Breast epithelium (tissue), 4 donors: ENCODE measurements around the gene NPIPA5. TPM values are rescaled to one million over a fixed set of nuclear protein-coding genes. Genes with fewer than 3 reads are reported as not detected.
"Not testable (repeated sequence)": the region's sequence is repeated elsewhere in the genome, so short reads cannot be mapped to it uniquely, and the experiment has no call there.

Source experiments
- DNase-seq, 2 donors: peaks; one replicate each; pipeline ENCODE4 v3.0.0-alpha.2; 2019; ENCODE audit warnings: low spot score in 2 of 2
- H3K27ac ChIP-seq, 2 donors: fragments of 200-600 bp; sonication (generic) in 1 of 2; one replicate each; pipeline ENCODE4 v1.5.1; 2016 to 2019; ENCODE audit warnings: mild to moderate bottlenecking in 1 of 2
- H3K27me3 ChIP-seq, 2 donors: fragments of 200-600 bp; sonication (generic) in 1 of 2; one replicate each; pipeline versions ENCODE4 v1.5.1 to v1.6.0; 2017 to 2019; ENCODE audit warnings: control low read depth in 1 of 2, mild to moderate bottlenecking in 1 of 2
- H3K36me3 ChIP-seq: fragments of 200-600 bp; one replicate; pipeline ENCODE4 v1.5.1; 2019
- H3K4me1 ChIP-seq, 2 donors: fragments of 200-600 bp; sonication (generic); one replicate each; pipeline ENCODE4 v1.5.1; 2016 to 2019; ENCODE audit warnings: control low read depth in 1 of 2
- H3K4me3 ChIP-seq, 3 donors: fragments of 200-600 bp; sonication (generic); 1 replicate in 2 of 3; 2 replicates in 1 of 3; pipeline ENCODE4 v1.5.1; 2016 to 2019; ENCODE audit warnings: mild to moderate bottlenecking in 3 of 3, moderate library complexity in 2 of 3
- H3K9me3 ChIP-seq, 2 donors: fragments of 200-600 bp; sonication (generic) in 1 of 2; one replicate each; pipeline ENCODE4 v1.5.1; 2016 to 2019; ENCODE audit warnings: control low read depth in 1 of 2
- POLR2A ChIP-seq: fragments of 450-650 bp; IDR thresholded peaks from one replicate; pipeline ENCODE4 v1.6.1; 2016; ENCODE audit warnings: antibody characterized with exemption, mild to moderate bottlenecking, moderate library complexity
- POLR2AphosphoS5 ChIP-seq, 3 donors: sonication (generic); formaldehyde crosslinking; IDR thresholded peaks; one replicate each; pipeline ENCODE4 v1.6.1; 2017; ENCODE audit warnings: antibody characterized with exemption in 3 of 3
- intact Hi-C: fragments of 100-400 bp; cut with DNase I; formaldehyde crosslinking; loops from one replicate; pipeline ENCODE4 v1.15.1; 2023; ENCODE audit warnings: low total_unique reads
- total RNA-seq, 3 donors: library from RNA; depleted of rRNA; stranded (reverse); fragments of >200 nt; gene quantifications; one replicate each; pipeline ENCODE4 v1.1.0, GENCODE V29; 2016
- TF ChIP-seq, protein P1 (sequence below), 3 donors: fragments of 450-650 bp; IDR thresholded peaks; one replicate each; pipeline ENCODE4 v1.5.1; 2016 to 2017; ENCODE audit warnings: antibody characterized with exemption in 3 of 3, mild to moderate bottlenecking in 3 of 3, moderate library complexity in 3 of 3

The NPIPA5 gene
- total RNA-seq, 3 donors from 2014 or later, result 6.0 to 19.0 (median 7.2) TPM

DNA sequence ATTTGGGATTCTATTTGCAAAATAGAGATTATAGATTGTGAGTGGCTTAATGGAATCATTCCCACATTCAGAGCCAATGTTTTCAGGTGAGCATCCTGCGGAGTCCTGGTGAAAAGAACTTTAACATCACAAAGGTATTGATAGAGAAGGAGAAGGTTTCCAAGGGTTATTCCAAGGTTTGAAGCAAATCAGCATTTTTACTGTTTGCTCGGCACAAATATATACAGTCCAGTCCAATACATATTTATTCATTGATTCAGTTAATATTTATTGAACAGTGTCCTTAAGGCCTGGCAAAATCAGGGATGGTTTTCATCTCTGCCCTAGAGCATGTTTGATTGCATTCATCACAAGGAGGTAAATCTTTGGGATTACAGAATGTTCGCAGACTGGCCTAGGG, 23.9 kb upstream of the NPIPA5 start:
- no peaks in the 10 kb centered on the region for H3K27me3 ChIP-seq
- DNase-seq, result no peak
- H3K27ac ChIP-seq, result no peak overlapping the region
- no peaks in the 10 kb centered on the region for H3K9me3 ChIP-seq
- no peaks in the 10 kb centered on the region for H3K4me1 ChIP-seq
- H3K36me3 ChIP-seq, result no peaks in the 10 kb centered on the region
- no peak overlapping the region for H3K4me3 ChIP-seq
- intact Hi-C loops, result no loop called here
- TF ChIP-seq POLR2AphosphoS5 (IDR thresholded peaks at IDR 0.05), result no peak
- no peak for TF ChIP-seq POLR2A
- TF ChIP-seq, protein P1, sequence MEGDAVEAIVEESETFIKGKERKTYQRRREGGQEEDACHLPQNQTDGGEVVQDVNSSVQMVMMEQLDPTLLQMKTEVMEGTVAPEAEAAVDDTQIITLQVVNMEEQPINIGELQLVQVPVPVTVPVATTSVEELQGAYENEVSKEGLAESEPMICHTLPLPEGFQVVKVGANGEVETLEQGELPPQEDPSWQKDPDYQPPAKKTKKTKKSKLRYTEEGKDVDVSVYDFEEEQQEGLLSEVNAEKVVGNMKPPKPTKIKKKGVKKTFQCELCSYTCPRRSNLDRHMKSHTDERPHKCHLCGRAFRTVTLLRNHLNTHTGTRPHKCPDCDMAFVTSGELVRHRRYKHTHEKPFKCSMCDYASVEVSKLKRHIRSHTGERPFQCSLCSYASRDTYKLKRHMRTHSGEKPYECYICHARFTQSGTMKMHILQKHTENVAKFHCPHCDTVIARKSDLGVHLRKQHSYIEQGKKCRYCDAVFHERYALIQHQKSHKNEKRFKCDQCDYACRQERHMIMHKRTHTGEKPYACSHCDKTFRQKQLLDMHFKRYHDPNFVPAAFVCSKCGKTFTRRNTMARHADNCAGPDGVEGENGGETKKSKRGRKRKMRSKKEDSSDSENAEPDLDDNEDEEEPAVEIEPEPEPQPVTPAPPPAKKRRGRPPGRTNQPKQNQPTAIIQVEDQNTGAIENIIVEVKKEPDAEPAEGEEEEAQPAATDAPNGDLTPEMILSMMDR (IDR thresholded peaks at IDR 0.05), result no peak

DNA sequence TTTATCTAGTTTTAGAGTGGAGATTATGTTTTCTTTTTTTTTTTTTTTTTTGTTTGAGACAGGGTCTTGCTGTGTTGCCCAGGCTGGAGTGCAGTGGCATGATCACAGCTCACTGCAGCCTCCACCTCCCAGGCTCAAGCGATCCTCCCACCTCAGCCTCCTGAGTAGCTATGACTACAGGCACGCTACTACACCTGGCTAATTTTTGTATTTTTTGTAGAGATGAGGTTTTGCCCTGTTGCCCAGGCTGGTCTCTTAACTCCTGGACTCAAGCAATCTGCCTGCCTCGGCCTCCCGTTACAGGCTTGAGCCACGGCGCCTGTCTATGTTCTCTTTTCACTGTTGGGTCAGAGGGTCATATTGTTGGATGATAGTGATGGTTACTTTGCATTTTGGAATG, 22.2 kb upstream of the NPIPA5 start:
- H3K9me3 ChIP-seq, H3K4me1 ChIP-seq, H3K27ac ChIP-seq, H3K27me3 ChIP-seq, H3K4me3 ChIP-seq, H3K36me3 ChIP-seq, DNase-seq, intact Hi-C loops: not testable (repeated sequence)

DNA sequence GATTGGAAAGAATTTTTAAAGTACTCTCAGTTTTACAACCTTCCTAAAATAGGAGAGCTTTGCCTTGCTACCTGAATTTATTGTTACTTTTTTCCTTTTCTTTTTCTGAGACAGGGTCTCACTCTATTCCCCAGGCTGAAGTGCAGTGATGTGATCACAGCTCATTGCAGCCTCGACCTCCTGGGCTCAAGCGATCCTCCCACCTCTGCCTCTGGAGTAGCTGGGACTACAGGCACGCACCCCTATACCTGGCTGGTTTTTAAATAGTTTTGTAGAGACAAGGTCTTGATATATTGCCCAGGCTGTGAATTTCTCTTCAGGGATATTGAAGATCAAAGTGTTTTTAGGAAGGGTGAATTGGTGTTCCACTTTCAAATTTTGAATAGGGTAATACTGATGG, 21.2 kb upstream of the NPIPA5 start:
- H3K4me1 ChIP-seq, result no peaks in the 10 kb centered on the region

DNA sequence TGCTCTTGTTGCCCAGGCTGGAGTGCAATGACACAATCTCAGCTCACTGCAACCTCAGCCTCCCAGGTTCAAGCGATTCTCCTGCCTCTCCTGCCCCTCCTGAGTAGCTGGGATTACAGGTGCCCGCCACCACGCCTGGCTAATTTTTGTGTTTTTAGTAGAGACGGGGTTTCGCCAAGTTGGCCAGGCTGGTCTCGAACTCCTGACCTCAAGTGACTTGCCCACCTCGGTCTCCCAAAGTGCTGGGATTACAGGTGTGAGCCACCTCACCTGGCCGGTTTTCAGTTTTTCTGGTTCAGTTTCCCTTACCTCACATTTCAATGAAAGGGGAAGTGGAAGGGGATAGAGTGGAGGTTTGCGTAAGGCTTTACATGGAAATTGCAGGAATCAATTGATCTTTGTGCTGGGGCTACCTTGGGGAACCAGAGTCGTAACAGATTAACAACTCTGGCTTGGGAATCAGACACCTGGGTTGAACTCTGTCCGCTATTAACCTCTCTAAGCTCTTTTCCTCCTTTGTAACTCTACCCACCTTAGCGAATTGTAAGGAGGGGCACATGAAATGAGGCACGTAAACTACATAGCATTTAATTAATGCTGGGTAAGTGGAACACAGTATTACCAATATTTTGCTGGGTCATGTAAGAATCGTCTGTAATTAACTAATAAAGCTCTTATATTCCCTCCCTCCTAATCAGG, 20.7 kb upstream of the NPIPA5 start:
- DNase-seq, result no peak
- TF ChIP-seq, protein P1 (IDR thresholded peaks at IDR 0.05), result no peak
- TF ChIP-seq POLR2A, result no peak
- TF ChIP-seq POLR2AphosphoS5 (IDR thresholded peaks at IDR 0.05), result no peak
- no peaks in the 10 kb centered on the region for H3K4me1 ChIP-seq
- intact Hi-C loops, result no loop called here
- no peaks in the 10 kb centered on the region for H3K36me3 ChIP-seq
- no peaks in the 10 kb centered on the region for H3K27me3 ChIP-seq
- H3K9me3 ChIP-seq, result no peaks in the 10 kb centered on the region
- peak overlapping the region; percentile 35 to 50 for H3K27ac ChIP-seq
- H3K4me3 ChIP-seq, result no peak overlapping the region

More for the DNA sequence above, 21.2 kb upstream of the NPIPA5 start:
- no peak overlapping the region for H3K4me3 ChIP-seq
- TF ChIP-seq, protein P1 (IDR thresholded peaks at IDR 0.05), result no peak
- TF ChIP-seq POLR2A (no peak), POLR2AphosphoS5 (IDR thresholded peaks at IDR 0.05) (no peak)
- no peak for DNase-seq
- no peaks in the 10 kb centered on the region for H3K27me3 ChIP-seq
- intact Hi-C loops, result no loop called here
- H3K27ac ChIP-seq, result peak overlapping the region; percentile 35 to 50
- no peaks in the 10 kb centered on the region for H3K9me3 ChIP-seq
- no peaks in the 10 kb centered on the region for H3K36me3 ChIP-seq

DNA sequence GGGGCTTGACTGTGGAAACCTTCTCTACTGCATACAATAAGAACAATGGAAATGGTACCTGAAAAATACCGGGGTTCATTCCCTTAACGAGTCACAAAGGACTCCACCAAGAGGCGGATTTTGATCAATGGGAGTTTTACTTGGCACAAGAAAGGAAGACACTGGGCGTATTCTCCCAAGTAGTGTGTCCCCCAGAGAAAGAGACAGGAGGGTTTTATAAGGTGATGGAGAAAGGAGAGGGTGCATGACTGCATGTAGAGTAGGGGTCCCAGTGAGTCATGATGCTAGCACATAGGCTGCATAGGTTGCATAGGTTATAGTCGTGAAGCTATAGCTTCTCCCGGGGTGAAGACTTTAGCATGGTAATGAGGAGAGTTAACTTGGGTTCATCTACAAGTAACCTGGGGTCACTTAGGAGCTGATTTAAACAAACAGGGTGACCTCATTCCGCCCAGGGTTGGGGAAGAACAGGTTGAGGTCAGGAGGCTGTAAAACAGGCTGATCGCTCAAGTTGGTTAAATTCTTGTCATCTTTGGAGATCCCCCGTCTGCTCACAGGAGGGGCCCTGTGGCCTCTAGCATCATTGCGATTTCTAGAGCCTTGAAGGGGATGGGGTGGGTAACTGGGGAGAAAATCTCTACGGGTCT, 19.0 kb upstream of the NPIPA5 start:
- Histone ChIP-seq H3K4me1 (no peaks in the 10 kb centered on the region), H3K9me3 (no peaks in the 10 kb centered on the region), H3K27ac (peak overlapping the region in 1 of 2 donors; percentile 72), H3K36me3 (no peaks in the 10 kb centered on the region), H3K4me3 (peak overlapping the region in 2 of 3 donors; percentile 64 to 69), H3K27me3 (no peaks in the 10 kb centered on the region)
- no peak for DNase-seq
- intact Hi-C loops, result no loop called here
- no peak for TF ChIP-seq POLR2AphosphoS5 (IDR thresholded peaks at IDR 0.05)
- TF ChIP-seq, protein P1 (IDR thresholded peaks at IDR 0.05), result no peak
- no peak for TF ChIP-seq POLR2A

DNA sequence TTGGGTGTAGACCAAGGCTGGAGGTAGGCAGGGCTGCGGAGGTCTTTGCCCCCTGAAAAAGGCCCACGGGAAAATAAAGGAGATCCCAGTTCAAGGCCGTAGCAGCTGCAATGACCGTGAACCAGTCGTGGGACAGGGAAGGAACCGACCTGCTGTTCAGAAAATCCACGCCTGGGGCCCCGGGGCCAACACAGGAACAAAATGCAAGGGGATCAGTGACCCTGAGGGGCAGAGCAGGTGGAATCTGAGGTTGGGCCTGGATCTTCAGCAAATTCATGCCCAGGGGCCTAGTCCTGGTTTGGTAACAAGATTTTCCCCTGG, 18.4 kb upstream of the NPIPA5 start:
- H3K27me3 ChIP-seq, DNase-seq, H3K4me1 ChIP-seq, H3K36me3 ChIP-seq, H3K9me3 ChIP-seq, intact Hi-C loops: not testable (repeated sequence)
- Histone ChIP-seq H3K4me3 (peak overlapping the region; percentile 61 to 69 (median 64)), H3K27ac (peak overlapping the region; percentile 66 to 72)

DNA sequence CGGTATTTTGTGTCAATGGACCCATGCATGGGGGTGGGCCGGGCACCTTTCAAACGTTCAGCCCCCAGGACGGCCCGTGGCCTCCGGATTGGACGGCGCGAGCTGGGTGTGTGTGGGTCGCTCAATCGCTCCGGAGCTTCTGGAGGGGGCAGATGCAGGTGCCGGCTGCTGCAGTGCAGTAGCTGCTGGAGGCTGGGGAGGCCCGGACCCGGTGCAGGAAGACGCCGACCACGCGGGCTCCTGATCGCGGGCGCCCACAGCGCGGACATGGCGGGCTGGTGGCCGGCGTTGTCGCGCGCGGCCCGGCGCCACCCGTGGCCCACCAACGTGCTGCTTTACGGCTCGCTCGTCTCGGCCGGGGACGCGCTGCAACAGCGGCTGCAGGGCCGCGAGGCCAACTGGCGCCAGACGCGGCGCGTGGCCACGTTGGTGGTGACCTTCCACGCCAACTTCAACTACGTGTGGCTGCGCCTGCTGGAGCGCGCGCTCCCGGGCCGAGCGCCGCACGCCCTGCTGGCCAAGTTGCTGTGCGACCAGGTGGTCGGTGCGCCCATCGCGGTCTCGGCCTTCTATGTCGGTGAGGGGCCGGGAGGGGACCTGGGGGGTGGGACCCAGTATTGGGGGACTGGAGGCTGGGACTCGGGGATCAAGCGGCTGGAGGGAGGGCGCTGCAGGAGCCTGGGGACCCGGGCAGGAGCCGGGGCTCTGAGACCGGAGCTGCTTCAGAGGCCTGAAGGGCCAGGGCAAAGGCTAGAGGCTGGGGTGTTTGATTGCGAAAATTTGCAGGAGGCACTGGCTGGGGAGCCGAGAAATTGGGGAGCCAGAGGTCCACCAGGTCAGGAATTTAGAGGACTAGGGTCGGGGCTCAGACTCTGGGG, 17.8 kb upstream of the NPIPA5 start, which contains the start of gene MPV17L:
MPV17L (plus strand) TSS at position 124 of the 878 bp plus-strand sequence; CDS start at position 268, 144 bp downstream.
- H3K9me3 ChIP-seq, H3K36me3 ChIP-seq, H3K4me1 ChIP-seq, intact Hi-C loops, H3K27me3 ChIP-seq: not testable (repeated sequence)
- Histone ChIP-seq H3K4me3 (peak within 1 kb of the TSS; percentile 61 to 69 (median 64)), H3K27ac (peak within 1 kb of the TSS; percentile 66 to 72)
- DNase-seq, result peak; percentile 33 to 61

DNA sequence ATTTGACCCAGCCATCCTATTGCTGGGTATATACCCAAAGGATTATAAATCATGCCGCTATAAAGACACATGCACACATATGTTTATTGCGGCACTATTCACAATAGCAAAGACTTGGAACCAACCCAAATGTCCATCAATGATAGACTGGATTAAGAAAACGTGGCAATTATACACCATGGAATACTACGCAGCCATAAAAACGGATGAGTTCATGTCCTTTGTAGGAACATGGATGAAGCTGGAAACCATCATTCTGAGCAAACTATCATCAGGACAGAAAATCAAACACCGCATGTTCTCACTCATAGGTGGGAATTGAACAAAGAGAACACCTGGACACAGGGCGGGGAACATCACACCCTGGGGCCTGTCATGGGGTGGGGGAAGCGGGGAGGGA, 14.9 kb upstream of the NPIPA5 start:
- H3K27me3 ChIP-seq, H3K27ac ChIP-seq, DNase-seq, H3K36me3 ChIP-seq, H3K9me3 ChIP-seq, H3K4me1 ChIP-seq, H3K4me3 ChIP-seq, intact Hi-C loops: not testable (repeated sequence)
